SK-N-MC (cell line): ENCODE measurements around the gene LGR5.

Source experiments
- EZH2 ChIP-seq: fragments of 200-600 bp; sonication (generic); IDR thresholded peaks from one replicate; pipeline ENCODE4 v1.6.1; 2017; ENCODE audit warnings: antibody characterized with exemption
- POLR2AphosphoS5 ChIP-seq: IDR thresholded peaks from 2 replicates; pipeline ENCODE4 v1.6.1; 2012; ENCODE audit warnings: mild to moderate bottlenecking, low read depth, low read length, borderline replicate concordance

DNA sequence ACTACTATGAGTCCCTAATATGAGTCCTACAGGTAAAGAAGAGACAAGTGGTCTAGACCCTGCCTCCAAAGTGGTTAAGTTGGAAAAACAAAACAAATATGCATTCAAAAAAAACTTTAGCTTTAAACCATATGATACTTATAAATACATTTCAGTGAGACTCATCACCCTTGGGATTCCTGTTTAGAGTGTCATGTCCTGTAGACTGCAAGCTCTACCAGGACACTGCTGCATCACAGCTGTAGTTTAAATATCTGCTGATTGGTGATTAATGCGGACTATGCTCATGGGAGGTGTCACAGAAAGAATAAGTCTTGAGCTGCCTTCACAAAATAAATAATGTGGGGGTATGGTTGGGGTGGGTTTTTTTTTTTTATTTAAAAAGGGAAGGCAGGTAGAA is 8.8 kb upstream of the LGR5 start:
- no peak for TF ChIP-seq POLR2AphosphoS5
- TF ChIP-seq EZH2, result no peak
